ENCODE results near the gene FBL.
"Not testable (repeated sequence)": the region's sequence is repeated elsewhere in the genome, so short reads cannot be mapped to it uniquely, and the experiment has no call there.

DNA sequence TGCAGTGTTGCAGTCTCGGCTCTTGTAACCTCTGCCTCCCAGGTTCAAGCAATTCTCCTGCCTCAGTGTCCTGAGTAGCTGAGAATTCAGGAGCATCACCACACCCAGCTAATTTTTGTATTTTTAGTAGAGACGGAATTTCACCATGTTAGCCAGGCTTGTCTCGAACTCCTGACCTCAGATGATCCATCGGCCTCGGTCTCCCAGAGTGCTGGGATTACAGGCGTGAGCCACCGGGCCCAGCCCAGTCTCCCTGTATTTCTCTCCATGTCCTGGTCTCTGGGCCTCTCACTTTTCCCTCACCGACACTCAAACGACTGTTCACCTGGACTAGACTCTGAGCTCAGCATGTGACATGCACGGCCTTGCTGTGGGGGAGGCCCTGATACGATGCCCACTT, 48.9 kb upstream of the FBL start:
- TF ChIP-seq, protein P1, sequence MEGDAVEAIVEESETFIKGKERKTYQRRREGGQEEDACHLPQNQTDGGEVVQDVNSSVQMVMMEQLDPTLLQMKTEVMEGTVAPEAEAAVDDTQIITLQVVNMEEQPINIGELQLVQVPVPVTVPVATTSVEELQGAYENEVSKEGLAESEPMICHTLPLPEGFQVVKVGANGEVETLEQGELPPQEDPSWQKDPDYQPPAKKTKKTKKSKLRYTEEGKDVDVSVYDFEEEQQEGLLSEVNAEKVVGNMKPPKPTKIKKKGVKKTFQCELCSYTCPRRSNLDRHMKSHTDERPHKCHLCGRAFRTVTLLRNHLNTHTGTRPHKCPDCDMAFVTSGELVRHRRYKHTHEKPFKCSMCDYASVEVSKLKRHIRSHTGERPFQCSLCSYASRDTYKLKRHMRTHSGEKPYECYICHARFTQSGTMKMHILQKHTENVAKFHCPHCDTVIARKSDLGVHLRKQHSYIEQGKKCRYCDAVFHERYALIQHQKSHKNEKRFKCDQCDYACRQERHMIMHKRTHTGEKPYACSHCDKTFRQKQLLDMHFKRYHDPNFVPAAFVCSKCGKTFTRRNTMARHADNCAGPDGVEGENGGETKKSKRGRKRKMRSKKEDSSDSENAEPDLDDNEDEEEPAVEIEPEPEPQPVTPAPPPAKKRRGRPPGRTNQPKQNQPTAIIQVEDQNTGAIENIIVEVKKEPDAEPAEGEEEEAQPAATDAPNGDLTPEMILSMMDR (IDR thresholded peaks at IDR 0.05) = not testable (repeated sequence)
- TF ChIP-seq POLR2A (IDR thresholded peaks at IDR 0.05) = not testable (repeated sequence)
